Measurements from ENCODE around the gene GMPR.

Gene GMPR

DNA sequence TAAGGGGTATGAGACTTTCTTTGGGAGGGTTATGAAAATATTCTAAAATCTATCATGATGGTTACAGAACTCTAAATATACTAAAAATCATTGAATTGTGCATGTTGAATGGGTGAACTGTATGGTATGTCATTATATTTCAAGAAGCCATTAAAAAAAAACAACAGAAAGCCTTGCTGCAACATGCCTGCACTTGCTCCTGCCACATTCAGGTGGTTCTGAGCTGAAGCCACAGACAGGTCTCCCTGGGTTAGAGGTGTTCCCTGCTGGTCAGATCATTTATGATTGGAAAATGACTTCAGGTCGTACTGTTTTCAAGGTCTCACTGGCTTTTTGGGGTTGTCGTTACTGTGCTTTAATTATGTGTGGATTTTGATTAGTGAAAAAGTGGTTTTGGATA is 13.3 kb downstream of the GMPR start:
- FAIRE-seq (no peak), DNase-seq (ENCODE audit: insufficient read length, low spot score) (no peak)
- TF ChIP-seq CTCF (IDR thresholded peaks at IDR 0.05; ENCODE audit: insufficient read depth, missing control alignments), result no peak

DNA sequence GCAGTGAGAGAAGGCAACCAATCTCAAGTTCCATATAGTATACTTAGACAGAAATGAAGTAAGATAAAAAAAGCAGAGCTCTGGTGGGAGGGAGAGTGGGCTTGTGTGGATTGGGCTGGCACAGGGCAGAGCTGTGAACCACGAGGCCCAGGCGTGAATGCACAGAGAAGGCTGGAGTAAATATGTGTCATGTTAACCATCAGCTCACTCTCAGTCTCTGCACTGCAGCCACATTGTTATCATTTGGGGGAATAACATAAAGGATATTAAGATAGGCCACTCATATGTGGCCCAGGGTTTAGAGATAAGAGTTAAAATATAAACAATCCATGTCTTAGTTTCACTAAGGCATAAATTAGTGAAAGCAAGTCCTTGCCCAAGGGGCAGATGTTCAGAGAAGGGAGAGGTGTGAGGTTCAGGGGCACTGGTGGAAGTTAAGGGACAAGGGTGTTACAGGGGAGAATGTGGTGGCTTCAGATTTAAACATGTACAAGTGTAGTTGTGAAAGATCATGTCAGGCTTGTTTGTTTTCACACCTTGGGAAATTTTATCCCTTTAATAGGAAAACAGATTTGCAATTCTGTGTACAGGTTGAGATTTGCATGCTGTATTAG is 14.4 kb downstream of the GMPR start:
- DNase-seq (ENCODE audit: insufficient read length, low spot score) (no peak), FAIRE-seq (no peak)
- TF ChIP-seq CTCF (IDR thresholded peaks at IDR 0.05; ENCODE audit: insufficient read depth, missing control alignments), result no peak

DNA sequence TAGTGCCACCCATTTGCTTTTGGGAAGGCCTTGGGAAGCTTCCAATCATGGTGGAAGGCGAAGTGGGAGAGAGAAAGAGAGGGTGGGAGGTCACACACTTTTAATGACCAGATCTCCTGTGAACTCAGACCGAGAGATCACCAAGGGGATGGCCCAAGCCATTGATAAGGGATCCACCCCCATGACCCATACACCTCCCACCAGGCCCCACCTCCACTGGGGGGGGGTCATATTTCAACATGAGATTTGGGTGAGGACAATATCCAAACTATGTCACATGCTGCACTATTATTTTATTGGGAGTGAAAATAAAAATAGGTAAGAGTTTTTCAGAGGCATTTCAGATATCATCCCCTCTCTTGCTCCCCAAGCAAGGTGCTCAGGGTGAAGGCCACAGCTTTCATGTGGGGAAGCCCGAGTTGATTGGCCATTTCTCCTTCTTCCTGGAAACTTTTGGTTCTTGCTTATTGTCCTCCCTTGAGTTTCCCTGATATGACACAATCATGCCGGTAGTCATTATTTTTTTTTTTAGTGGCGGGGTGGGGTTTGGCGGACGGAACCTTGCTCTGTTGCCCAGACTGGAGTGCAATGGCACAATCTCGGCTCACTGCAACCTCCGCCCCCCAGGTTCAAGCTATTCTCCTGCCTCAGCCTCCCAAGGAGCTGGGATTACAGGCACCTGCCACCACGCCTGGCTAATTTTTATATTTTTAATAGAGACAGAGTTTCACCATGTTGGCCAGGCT is 15.2 kb downstream of the GMPR start:
- DNase-seq (ENCODE audit: insufficient read length, low spot score) (no peak), FAIRE-seq (no peak)
- TF ChIP-seq CTCF (IDR thresholded peaks at IDR 0.05; ENCODE audit: insufficient read depth, missing control alignments), result no peak

DNA sequence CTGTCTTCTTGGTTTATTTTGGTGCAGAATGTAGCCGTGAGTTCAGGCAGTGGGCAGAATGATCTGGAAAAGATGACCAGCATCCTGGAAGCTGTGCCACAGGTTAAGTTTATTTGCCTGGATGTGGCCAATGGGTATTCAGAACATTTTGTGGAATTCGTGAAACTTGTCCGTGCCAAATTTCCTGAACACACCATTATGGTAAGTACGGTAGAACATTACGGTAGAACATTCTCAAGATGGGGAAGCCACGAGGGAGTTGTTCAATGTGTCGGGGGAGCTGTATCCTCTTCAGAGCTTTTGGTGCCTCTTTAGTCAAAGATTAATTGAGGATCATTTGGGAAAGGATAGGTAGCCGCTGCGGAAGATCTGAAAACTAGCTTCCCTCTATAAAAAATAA is 16.1 kb downstream of the GMPR start:
- no peak for FAIRE-seq
- no peak for DNase-seq (ENCODE audit: insufficient read length, low spot score)

GRCh38 chr6:16256781-16257180 is 18.4 kb downstream of the GMPR start:
- TF ChIP-seq CTCF (IDR thresholded peaks at IDR 0.05; ENCODE audit: insufficient read depth, missing control alignments), result no peak

More for the DNA sequence above, 16.1 kb downstream of the GMPR start:
- TF ChIP-seq CTCF (IDR thresholded peaks at IDR 0.05; ENCODE audit: insufficient read depth, missing control alignments), result no peak

DNA sequence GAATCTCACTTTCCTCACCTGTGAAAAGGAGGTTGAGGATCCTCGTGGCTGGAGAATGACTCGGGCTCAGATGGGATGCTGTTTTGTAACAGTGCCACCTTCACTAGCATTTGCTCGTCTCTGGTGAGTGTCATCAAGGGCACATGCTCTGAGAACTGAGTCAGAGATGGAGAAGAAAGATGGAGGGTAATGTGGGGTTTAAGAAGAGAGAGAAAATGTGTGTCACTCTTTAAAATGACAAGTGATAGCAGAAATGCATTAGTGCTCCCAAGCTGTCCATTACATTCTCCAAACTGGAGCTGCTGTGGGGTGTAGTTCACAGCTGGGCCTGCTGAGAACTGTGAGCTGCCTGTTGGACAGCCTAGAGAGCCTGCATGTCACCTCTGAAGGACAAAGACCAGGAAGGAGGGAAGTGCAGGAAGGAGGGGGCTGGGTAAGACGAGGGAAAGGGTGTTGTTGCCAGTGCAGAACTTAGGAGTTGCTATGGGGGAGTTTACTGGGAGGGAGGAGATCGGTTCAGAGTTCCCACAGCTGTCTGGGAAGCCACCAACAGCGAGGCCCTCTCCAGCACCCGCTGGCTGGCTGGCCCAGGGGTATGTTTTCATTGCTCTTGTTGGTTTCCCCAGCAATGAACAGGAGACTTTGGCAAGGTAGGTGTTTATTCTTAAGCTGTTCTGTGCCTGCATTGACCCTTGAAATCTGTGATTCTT is 19.8 kb downstream of the GMPR start:
- DNase-seq (ENCODE audit: insufficient read length, low spot score), result no peak
- no peak for FAIRE-seq
- no peak for TF ChIP-seq CTCF (IDR thresholded peaks at IDR 0.05; ENCODE audit: insufficient read depth, missing control alignments)

More at GRCh38 chr6:16256781-16257180, 18.4 kb downstream of the GMPR start:
- FAIRE-seq, result no peak
- DNase-seq (ENCODE audit: insufficient read length, low spot score), result no peak
